GM12891 (cell line): ENCODE data around the gene SLC1A5.
A peak's percentile ranks its signal among the peaks of the same experiment; 100 is the strongest.
"Not testable (repeated sequence)": the region's sequence is repeated elsewhere in the genome, so short reads cannot be mapped to it uniquely, and the experiment has no call there.

Experiments
- DNase-seq: peaks from one replicate; pipeline ENCODE4 v3.0.0; 2011; ENCODE audit warnings: low spot score; ENCODE audit not compliant: insufficient read length
- FAIRE-seq: peaks from 2 replicates; lab custom pipeline; 2011; peaks lifted over from hg19 to GRCh38; lab: Jason Lieb, UNC
- PAX5 ChIP-seq: IDR thresholded peaks from 2 replicates; pipeline ENCODE4 v1.6.1; 2011; ENCODE audit warnings: low read length, moderate library complexity, mild to moderate bottlenecking; ENCODE audit not compliant: insufficient read depth, severe bottlenecking
- POLR2A ChIP-seq: IDR thresholded peaks from 2 replicates; pipeline ENCODE4 v1.6.1; 2011; ENCODE audit warnings: low read depth, low read length, control low read depth
- POLR2AphosphoS5 ChIP-seq: IDR thresholded peaks from 2 replicates; pipeline ENCODE4 v1.6.1; 2011; ENCODE audit warnings: low read depth, low read length, control low read depth
- POU2F2 ChIP-seq: IDR thresholded peaks from 2 replicates; pipeline ENCODE4 v1.6.1; 2011; ENCODE audit warnings: low read depth, mild to moderate bottlenecking, control low read depth, low read length, moderate library complexity
- SPI1 ChIP-seq: IDR thresholded peaks from 2 replicates; pipeline ENCODE4 v1.6.1; 2011; ENCODE audit warnings: low read depth, low read length, control low read depth
- TAF1 ChIP-seq: IDR thresholded peaks from 2 replicates; pipeline ENCODE4 v1.6.1; 2011; ENCODE audit warnings: low read depth, low read length, control low read depth

The SLC1A5 gene

GRCh38 chr19:46821512-46822409, 33.4 kb upstream of the SLC1A5 start:
- DNase-seq (no peak), FAIRE-seq (peak; percentile 86)
- TF ChIP-seq TAF1, result peak; percentile 32; the same call in 1 of the 2 replicates
- no peak for TF ChIP-seq SPI1
- peak; percentile 67 for TF ChIP-seq POLR2A
- peak; percentile 13 for TF ChIP-seq PAX5
- peak; percentile 68; the same call in 1 of the 2 replicates for TF ChIP-seq POLR2AphosphoS5

GRCh38 chr19:46818812-46819211, 30.4 kb upstream of the SLC1A5 start:
- DNase-seq, result no peak
- TF ChIP-seq POU2F2, result no peak
- FAIRE-seq, result no peak

- FAIRE-seq, result no peak
- no peak for TF ChIP-seq POLR2AphosphoS5
- no peak for TF ChIP-seq POU2F2
- TF ChIP-seq PAX5, result no peak
- TF ChIP-seq TAF1, result no peak
- no peak for TF ChIP-seq SPI1
- no peak for TF ChIP-seq POLR2A
- no peak for DNase-seq
Measured at GRCh38 chr19:46815833-46816627, 27.6 kb upstream of the SLC1A5 start.

GRCh38 chr19:46813839-46814358, 25.5 kb upstream of the SLC1A5 start:
- TF ChIP-seq POLR2A (no peak), POU2F2 (no peak), TAF1 (no peak), SPI1 (no peak), PAX5 (no peak), POLR2AphosphoS5 (no peak)
- DNase-seq (no peak), FAIRE-seq (no peak)

GRCh38 chr19:46812977-46813838, 24.8 kb upstream of the SLC1A5 start:
- FAIRE-seq (no peak), DNase-seq (no peak)
- TF ChIP-seq SPI1, result no peak
- no peak for TF ChIP-seq TAF1
- no peak for TF ChIP-seq POU2F2
- no peak for TF ChIP-seq POLR2AphosphoS5
- no peak for TF ChIP-seq POLR2A
- TF ChIP-seq PAX5, result no peak

GRCh38 chr19:46809534-46810272, 21.3 kb upstream of the SLC1A5 start:
- DNase-seq, result no peak
- TF ChIP-seq SPI1 (no peak), TAF1 (no peak), POLR2A (no peak), POU2F2 (no peak), POLR2AphosphoS5 (no peak), PAX5 (no peak)
- FAIRE-seq, result no peak

- no peak for FAIRE-seq
- no peak for DNase-seq
- TF ChIP-seq SPI1 (no peak), TAF1 (no peak)
Measured at GRCh38 chr19:46806656-46807055, 18.3 kb upstream of the SLC1A5 start.

GRCh38 chr19:46804432-46804831, 16.0 kb upstream of the SLC1A5 start:
- DNase-seq, FAIRE-seq: not testable (repeated sequence)

- DNase-seq (no peak), FAIRE-seq (no peak)
- no peak for TF ChIP-seq POU2F2
- peak; percentile 45; the same call in 1 of the 2 replicates for TF ChIP-seq SPI1
Measured at GRCh38 chr19:46803555-46803954, 15.2 kb upstream of the SLC1A5 start.

- no peak for TF ChIP-seq POLR2A
- no peak for TF ChIP-seq PAX5
- no peak for TF ChIP-seq POLR2AphosphoS5
- TF ChIP-seq TAF1, result no peak
- TF ChIP-seq POU2F2, result no peak
- no peak for TF ChIP-seq SPI1
- FAIRE-seq (no peak), DNase-seq (no peak)
Measured at GRCh38 chr19:46802152-46802551, 13.8 kb upstream of the SLC1A5 start.
